ENCODE data around the gene PLA1A.

DNA sequence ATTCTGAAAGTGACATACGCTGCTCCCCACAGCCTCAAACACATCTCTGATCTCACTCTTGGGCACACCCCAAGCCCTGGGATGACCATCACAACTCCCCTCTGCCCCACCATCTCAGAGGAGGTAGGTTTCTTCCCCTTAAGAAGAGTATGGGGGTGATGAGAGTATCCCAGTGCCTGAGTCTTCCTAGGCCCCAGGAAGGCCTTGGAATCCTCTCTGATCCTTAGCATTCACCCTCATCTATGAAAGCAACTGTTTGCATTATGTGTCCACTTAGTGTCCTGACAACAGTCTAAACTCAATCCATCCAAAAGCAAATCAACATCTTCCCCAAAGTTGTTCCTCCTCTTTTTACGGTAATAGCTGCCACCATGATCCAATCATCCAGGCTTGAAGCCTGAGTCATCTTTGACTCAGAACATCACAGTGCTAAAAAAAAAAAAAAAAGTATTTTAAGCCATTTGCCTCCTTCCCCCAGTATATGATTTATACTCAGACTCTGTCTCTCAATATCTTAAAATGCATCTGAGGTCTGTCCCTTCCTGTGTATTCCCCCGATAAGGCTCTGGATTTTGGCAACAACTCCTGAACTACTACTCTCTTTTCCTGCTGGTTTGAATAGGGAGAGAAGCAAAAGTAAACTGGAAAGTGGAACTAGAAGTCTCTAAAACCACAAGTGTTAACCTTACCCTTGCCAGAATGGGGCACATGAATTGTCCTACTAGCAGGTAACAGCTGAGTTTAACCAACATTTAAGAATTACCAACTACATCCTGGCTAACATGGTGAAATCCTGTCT lies 40.2 kb downstream of the PLA1A start:
- TF ChIP-seq, protein P1, sequence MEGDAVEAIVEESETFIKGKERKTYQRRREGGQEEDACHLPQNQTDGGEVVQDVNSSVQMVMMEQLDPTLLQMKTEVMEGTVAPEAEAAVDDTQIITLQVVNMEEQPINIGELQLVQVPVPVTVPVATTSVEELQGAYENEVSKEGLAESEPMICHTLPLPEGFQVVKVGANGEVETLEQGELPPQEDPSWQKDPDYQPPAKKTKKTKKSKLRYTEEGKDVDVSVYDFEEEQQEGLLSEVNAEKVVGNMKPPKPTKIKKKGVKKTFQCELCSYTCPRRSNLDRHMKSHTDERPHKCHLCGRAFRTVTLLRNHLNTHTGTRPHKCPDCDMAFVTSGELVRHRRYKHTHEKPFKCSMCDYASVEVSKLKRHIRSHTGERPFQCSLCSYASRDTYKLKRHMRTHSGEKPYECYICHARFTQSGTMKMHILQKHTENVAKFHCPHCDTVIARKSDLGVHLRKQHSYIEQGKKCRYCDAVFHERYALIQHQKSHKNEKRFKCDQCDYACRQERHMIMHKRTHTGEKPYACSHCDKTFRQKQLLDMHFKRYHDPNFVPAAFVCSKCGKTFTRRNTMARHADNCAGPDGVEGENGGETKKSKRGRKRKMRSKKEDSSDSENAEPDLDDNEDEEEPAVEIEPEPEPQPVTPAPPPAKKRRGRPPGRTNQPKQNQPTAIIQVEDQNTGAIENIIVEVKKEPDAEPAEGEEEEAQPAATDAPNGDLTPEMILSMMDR (conservative IDR thresholded peaks at IDR 0.05; ENCODE audit: low read depth, low read length), result no peak
- TF ChIP-seq EZH2 (IDR thresholded peaks at IDR 0.05; ENCODE audit: borderline replicate concordance, low read depth, low read length, poor library complexity, severe bottlenecking), result no peak

Measured in A673 (cell line).